Lower lobe of right lung (tissue), 2 donors: ENCODE results near the gene RNASE7. TPM values are rescaled to one million over a fixed set of nuclear protein-coding genes. Genes with fewer than 3 reads are reported as not detected.

Experiments used
- ATAC-seq, 2 donors: fragments of 200-7000 bp; cut with Tn5 transposase; one replicate each; pipeline ENCODE4 v1.9.1; 2020 to 2022; ENCODE audit warnings: mild to moderate bottlenecking in 2 of 2, moderate library complexity in 2 of 2
- DNase-seq: peaks from one replicate; pipeline ENCODE4 v3.0.0-alpha.2; 2020
- H3K27ac ChIP-seq: fragments of 200-600 bp; one replicate; pipeline ENCODE4 v1.8.0; 2022
- H3K27me3 ChIP-seq: fragments of 200-600 bp; one replicate; pipeline ENCODE4 v1.8.0; 2022; ENCODE audit warnings: low read depth
- H3K36me3 ChIP-seq: fragments of 200-600 bp; one replicate; pipeline ENCODE4 v1.8.0; 2022; ENCODE audit warnings: mild to moderate bottlenecking
- H3K4me1 ChIP-seq: fragments of 200-600 bp; one replicate; pipeline ENCODE4 v1.8.0; 2022
- H3K4me3 ChIP-seq: fragments of 200-600 bp; one replicate; pipeline ENCODE4 v1.8.0; 2022; ENCODE audit warnings: mild to moderate bottlenecking
- H3K9me3 ChIP-seq: fragments of 200-600 bp; one replicate; pipeline ENCODE4 v1.8.0; 2022
- intact Hi-C: fragments of 100-400 bp; cut with DNase I; formaldehyde crosslinking; loops from one replicate; pipeline ENCODE4 v1.11.0; 2022
- total RNA-seq: library from RNA; stranded (reverse); fragmentation: NEBNext Ultra II Directional; extraction: Animal tissue kit (Norgen Biotek cat#: 25700); gene quantifications from one replicate; pipeline ENCODE4 v1.2.1, GENCODE V29; 2021
- TF ChIP-seq, protein P1 (sequence below): fragments of 200-600 bp; IDR thresholded peaks from one replicate; pipeline ENCODE4 v1.8.0; 2022; ENCODE audit warnings: antibody characterized with exemption, mild to moderate bottlenecking
- donor health status: DM: no; HTN: yes; CAD: no; lungs with severe emphysema.

RNASE7 gene
- total RNA-seq, 1 donor from 2014 or later, result not detected

GRCh38 chr14:21014761-21015190 lies 27.4 kb upstream of the RNASE7 start:
- peaks cover 10% of the 10 kb centered on the region for H3K4me1 ChIP-seq
- H3K36me3 ChIP-seq, result peaks cover 30% of the 10 kb centered on the region
- H3K9me3 ChIP-seq, result no peaks in the 10 kb centered on the region
- peak; percentile 90 for ATAC-seq
- H3K27ac ChIP-seq, result no peak overlapping the region
- TF ChIP-seq, protein P1, sequence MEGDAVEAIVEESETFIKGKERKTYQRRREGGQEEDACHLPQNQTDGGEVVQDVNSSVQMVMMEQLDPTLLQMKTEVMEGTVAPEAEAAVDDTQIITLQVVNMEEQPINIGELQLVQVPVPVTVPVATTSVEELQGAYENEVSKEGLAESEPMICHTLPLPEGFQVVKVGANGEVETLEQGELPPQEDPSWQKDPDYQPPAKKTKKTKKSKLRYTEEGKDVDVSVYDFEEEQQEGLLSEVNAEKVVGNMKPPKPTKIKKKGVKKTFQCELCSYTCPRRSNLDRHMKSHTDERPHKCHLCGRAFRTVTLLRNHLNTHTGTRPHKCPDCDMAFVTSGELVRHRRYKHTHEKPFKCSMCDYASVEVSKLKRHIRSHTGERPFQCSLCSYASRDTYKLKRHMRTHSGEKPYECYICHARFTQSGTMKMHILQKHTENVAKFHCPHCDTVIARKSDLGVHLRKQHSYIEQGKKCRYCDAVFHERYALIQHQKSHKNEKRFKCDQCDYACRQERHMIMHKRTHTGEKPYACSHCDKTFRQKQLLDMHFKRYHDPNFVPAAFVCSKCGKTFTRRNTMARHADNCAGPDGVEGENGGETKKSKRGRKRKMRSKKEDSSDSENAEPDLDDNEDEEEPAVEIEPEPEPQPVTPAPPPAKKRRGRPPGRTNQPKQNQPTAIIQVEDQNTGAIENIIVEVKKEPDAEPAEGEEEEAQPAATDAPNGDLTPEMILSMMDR, result peak; percentile 93
- H3K27me3 ChIP-seq, result no peaks in the 10 kb centered on the region
- intact Hi-C loops, result no loop called here
- peak; percentile 70 for DNase-seq
- no peak overlapping the region for H3K4me3 ChIP-seq

DNA sequence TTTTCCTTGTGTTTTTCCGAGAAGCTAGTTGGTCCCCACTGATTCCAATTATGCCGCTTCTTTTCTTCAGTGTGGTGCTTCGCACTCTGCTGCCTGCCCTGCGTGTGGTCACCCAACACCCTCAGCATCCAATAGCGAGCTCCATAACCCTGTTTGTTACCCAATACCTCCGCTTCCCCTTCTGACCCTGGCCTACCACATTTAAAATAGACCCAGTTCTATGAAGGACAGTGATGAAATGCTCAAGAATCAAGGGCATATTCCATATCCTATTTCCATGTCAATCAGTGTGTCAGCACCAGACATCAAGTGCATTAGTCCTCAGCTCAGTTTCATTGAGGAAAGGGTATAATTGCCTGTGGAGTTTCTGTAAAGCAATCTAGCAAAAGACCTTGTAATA lies 26.9 kb upstream of the RNASE7 start:
- ATAC-seq (peak; percentile 28 to 40), DNase-seq (no peak)
- H3K4me1 ChIP-seq, result peaks cover 10% of the 10 kb centered on the region
- H3K9me3 ChIP-seq, result no peaks in the 10 kb centered on the region
- no peak overlapping the region for H3K27ac ChIP-seq
- peaks cover 35% of the 10 kb centered on the region for H3K36me3 ChIP-seq
- H3K4me3 ChIP-seq, result no peak overlapping the region
- H3K27me3 ChIP-seq, result no peaks in the 10 kb centered on the region
- TF ChIP-seq, protein P1, result no peak
- intact Hi-C loops, result no loop called here

- Histone ChIP-seq H3K4me1 (peaks cover 16% of the 10 kb centered on the region), H3K27ac (no peak overlapping the region), H3K4me3 (no peak overlapping the region), H3K9me3 (no peaks in the 10 kb centered on the region), H3K36me3 (peaks cover 48% of the 10 kb centered on the region), H3K27me3 (no peaks in the 10 kb centered on the region)
- TF ChIP-seq, protein P1, result no peak
- DNase-seq, result no peak
- intact Hi-C loops, result no loop called here
- ATAC-seq, result no peak
Observed at GRCh38 chr14:21016413-21017190, 25.6 kb upstream of the RNASE7 start.

DNA sequence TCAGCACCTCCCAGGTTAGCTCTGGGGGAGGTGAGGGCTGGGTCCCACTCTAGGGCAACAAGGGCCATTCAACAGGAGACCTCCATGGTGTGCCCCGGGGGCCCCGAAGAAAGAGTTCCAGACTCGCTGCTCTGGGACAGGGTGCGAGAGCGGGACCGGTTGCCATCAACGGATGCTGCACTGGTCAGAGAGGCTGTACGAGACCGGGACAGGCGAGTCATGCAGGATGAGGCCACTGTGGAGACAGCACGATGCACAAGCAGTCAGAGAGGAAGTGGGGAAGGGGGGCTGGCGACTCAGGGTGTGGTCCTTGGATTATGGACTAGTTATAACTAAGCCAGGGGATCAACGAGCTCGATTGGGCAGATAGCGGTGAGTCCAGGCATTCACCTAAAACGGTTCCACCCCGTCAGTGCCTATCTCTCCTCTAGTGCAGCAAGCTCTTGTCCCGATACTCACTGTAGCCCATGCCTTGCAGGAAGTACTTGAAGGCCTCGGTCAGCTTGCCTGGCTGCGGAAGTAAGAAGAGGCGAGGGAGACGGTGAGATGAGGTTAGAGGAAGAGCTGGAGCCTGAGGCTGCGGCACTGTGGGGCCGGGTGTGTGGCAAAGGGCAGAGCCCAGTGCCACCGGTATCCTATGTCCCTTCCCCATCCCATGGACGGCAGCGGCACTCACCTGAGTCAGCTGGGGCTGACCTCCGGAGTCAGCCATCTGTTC lies 24.5 kb upstream of the RNASE7 start:
- Histone ChIP-seq H3K4me3 (no peak overlapping the region), H3K27ac (no peak overlapping the region), H3K36me3 (peaks cover 55% of the 10 kb centered on the region), H3K4me1 (peaks cover 22% of the 10 kb centered on the region), H3K9me3 (no peaks in the 10 kb centered on the region), H3K27me3 (no peaks in the 10 kb centered on the region)
- intact Hi-C loops, result no loop called here
- ATAC-seq (no peak), DNase-seq (no peak)
- TF ChIP-seq, protein P1, result no peak

- TF ChIP-seq, protein P1, result no peak
- DNase-seq (no peak), ATAC-seq (no peak)
- intact Hi-C loops, result no loop called here
- Histone ChIP-seq H3K27me3 (no peaks in the 10 kb centered on the region), H3K27ac (no peak overlapping the region), H3K4me1 (peaks cover 28% of the 10 kb centered on the region), H3K4me3 (no peak overlapping the region), H3K9me3 (no peaks in the 10 kb centered on the region), H3K36me3 (peaks cover 55% of the 10 kb centered on the region)
Observed at GRCh38 chr14:21018286-21018685, 23.9 kb upstream of the RNASE7 start.
